ENCODE measurements around the gene THBS2. TPM values are rescaled to one million over a fixed set of nuclear protein-coding genes. Genes with fewer than 3 reads are reported as not detected.

Gene THBS2
- total and polyA plus RNA-seq, 8 donors = under 0.01 to 56.0 (median 2.4) TPM

DNA sequence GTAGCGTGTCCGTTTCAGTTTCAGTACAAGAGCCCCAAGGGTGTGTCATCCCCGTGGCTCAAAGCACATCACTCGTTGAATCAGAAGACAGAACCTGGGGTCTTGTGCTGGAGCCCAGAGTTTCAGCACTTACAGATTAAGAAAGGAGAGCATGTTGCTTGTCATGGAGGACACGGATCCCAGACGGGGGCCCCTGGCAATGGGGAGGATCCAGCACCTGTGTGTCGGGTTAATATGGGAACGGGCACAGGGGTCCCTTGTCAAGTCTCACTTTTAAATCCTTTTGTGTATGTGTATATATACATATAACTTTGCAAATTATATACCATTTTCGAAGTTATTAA lies 23.4 kb downstream of the THBS2 start:
- no peak for TF ChIP-seq POLR2A (IDR thresholded peaks at IDR 0.05)
- no peak for TF ChIP-seq CTCF (IDR thresholded peaks at IDR 0.05)
- TF ChIP-seq EP300 (IDR thresholded peaks at IDR 0.05) = no peak
- TF ChIP-seq POLR2AphosphoS5 (IDR thresholded peaks at IDR 0.05) = no peak
- peak in 1 of 2 donors; percentile 17 for DNase-seq
- H3K4me1 ChIP-seq = no peaks in the 10 kb centered on the region
- H3K27me3 ChIP-seq = no peaks in the 10 kb centered on the region
- peak overlapping the region in 1 of 5 donors; percentile 4 for H3K27ac ChIP-seq
- peaks cover 0 to 9% (median 4%) of the 10 kb centered on the region in 4 donors for H3K9me3 ChIP-seq
- intact Hi-C loops (cut with DNase I; ENCODE audit: low total_unique reads) = no loop called here
- WGBS, 5 donors = 70 to 91% (median 81%) methylated on average over 9 of the region's 9 CpGs
- H3K4me3 ChIP-seq = no peak overlapping the region
- peaks cover 0 to 38% (median 4%) of the 10 kb centered on the region in 4 donors for H3K36me3 ChIP-seq

GRCh38 chr6:169229615-169230321 lies 23.9 kb downstream of the THBS2 start:
- 67 to 73% (median 71%) methylated on average over 13 of the region's 13 CpGs for WGBS, 5 donors
- Histone ChIP-seq H3K9me3 (peaks cover 0 to 9% (median 4%) of the 10 kb centered on the region in 4 donors), H3K27ac (peak overlapping the region in 1 of 5 donors; percentile 4), H3K4me1 (no peaks in the 10 kb centered on the region), H3K27me3 (no peaks in the 10 kb centered on the region), H3K36me3 (peaks cover 0 to 41% (median 4%) of the 10 kb centered on the region in 4 donors), H3K4me3 (no peak overlapping the region)
- TF ChIP-seq POLR2A (IDR thresholded peaks at IDR 0.05) (no peak), EP300 (IDR thresholded peaks at IDR 0.05) (no peak), CTCF (IDR thresholded peaks at IDR 0.05) (no peak), POLR2AphosphoS5 (IDR thresholded peaks at IDR 0.05) (no peak)
- DNase-seq = peak in 1 of 2 donors; percentile 46
- intact Hi-C loops (cut with DNase I; ENCODE audit: low total_unique reads) = no loop called here

- peaks cover 0 to 7% (median 3%) of the 10 kb centered on the region in 4 donors for H3K9me3 ChIP-seq
- intact Hi-C loops (cut with DNase I; ENCODE audit: low total_unique reads) = no loop called here
- H3K27me3 ChIP-seq = no peaks in the 10 kb centered on the region
- no peak for TF ChIP-seq EP300 (IDR thresholded peaks at IDR 0.05)
- no peak for TF ChIP-seq CTCF (IDR thresholded peaks at IDR 0.05)
- TF ChIP-seq POLR2AphosphoS5 (IDR thresholded peaks at IDR 0.05) = no peak
- TF ChIP-seq POLR2A (IDR thresholded peaks at IDR 0.05) = no peak
- no peak overlapping the region for H3K27ac ChIP-seq
- peaks cover 0 to 28% (median 6%) of the 10 kb centered on the region in 4 donors for H3K36me3 ChIP-seq
- 88 to 96% (median 90%) methylated on average over 8 to 15 of the region's 15 CpGs for WGBS, 5 donors
- no peaks in the 10 kb centered on the region for H3K4me1 ChIP-seq
- no peak for DNase-seq
- no peak overlapping the region for H3K4me3 ChIP-seq
These were observed 26.5 kb downstream of the THBS2 start for GRCh38 chr6:169227116-169227515.

DNA sequence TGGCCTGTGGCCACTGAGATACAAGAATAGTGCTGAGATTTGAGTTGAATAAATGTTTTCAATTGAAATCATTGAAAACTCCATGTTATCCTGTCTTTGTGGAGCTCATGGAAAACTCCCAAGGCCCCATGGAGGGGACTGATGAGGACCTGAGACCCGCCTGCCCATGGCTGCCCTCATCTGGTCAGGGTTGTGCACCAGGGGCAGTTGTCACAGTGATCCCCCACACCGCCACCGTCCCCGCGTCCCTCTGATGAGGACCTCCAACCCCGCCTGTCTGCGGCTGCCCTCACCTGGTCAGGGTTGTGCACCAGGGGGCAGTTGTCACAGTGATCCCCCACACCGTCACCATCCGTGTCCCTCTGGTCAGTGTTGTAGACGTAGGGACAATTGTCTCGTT lies 27.8 kb downstream of the THBS2 start:
- TF ChIP-seq POLR2AphosphoS5 (IDR thresholded peaks at IDR 0.05) (no peak), CTCF (IDR thresholded peaks at IDR 0.05) (no peak), POLR2A (IDR thresholded peaks at IDR 0.05) (no peak), EP300 (IDR thresholded peaks at IDR 0.05) (no peak)
- Histone ChIP-seq H3K36me3 (peaks cover 0 to 28% (median 7%) of the 10 kb centered on the region in 4 donors), H3K9me3 (peaks cover 0 to 7% (median 2%) of the 10 kb centered on the region in 4 donors), H3K4me3 (no peak overlapping the region), H3K4me1 (no peaks in the 10 kb centered on the region), H3K27me3 (no peaks in the 10 kb centered on the region), H3K27ac (no peak overlapping the region)
- intact Hi-C loops (cut with DNase I; ENCODE audit: low total_unique reads) = no loop called here
- WGBS, 5 donors = 88 to 95% (median 92%) methylated on average over 11 of the region's 11 CpGs
- DNase-seq = peak in 1 of 2 donors; percentile 21
